WTC11 (cell line): Measurements from ENCODE around the gene PSMD11. TPM values are rescaled to one million over a fixed set of nuclear protein-coding genes. Genes with fewer than 3 reads are reported as not detected.

Source experiments
- ATAC-seq: fragments of 200-7000 bp; cut with Tn5 transposase; 2 replicates; pipeline ENCODE4 v1.10.0; 2021; ENCODE audit warnings: mild to moderate bottlenecking, moderate library complexity
- CTCF ChIA-PET: fragments of 300-600 bp; sonication (Branson Sonifier 250); formaldehyde crosslinking; loops from one replicate; lab custom pipeline; 2021; ENCODE audit warnings: antibody characterized with exemption; lab: Charles Lee
- POLR2A ChIA-PET: fragments of 350-600 bp; sonication (Branson Sonifier 250); formaldehyde crosslinking; loops from one replicate; lab custom pipeline; 2021; ENCODE audit warnings: antibody characterized with exemption; lab: Charles Lee
- DNase-seq: peaks from one replicate; pipeline ENCODE4 v3.0.0; 2021; ENCODE audit warnings: low spot score
- H3K27ac Mint-ChIP-seq: 2 replicates; pipeline ENCODE4 v1.8.0; 2021; ENCODE audit warnings: mixed read lengths
- H3K27me3 Mint-ChIP-seq: 2 replicates; pipeline ENCODE4 v1.8.0; 2021; ENCODE audit warnings: low read depth, mild to moderate bottlenecking, moderate library complexity, mixed read lengths
- H3K36me3 Mint-ChIP-seq: 2 replicates; pipeline ENCODE4 v1.8.0; 2021; ENCODE audit warnings: mixed read lengths
- H3K4me1 Mint-ChIP-seq: 2 replicates; pipeline ENCODE4 v1.8.0; 2022; ENCODE audit warnings: mixed read lengths
- H3K4me3 Mint-ChIP-seq: 2 replicates; pipeline ENCODE4 v1.8.0; 2021; ENCODE audit warnings: mild to moderate bottlenecking, moderate library complexity, mixed read lengths
- H3K9me3 Mint-ChIP-seq: 2 replicates; pipeline ENCODE4 v1.8.0; 2021; ENCODE audit warnings: mixed read lengths
- CREM ChIP-seq: sonication (generic); formaldehyde crosslinking; IDR thresholded peaks from 2 replicates; pipeline ENCODE4 v1.8.1; 2022; ENCODE audit warnings: mild to moderate bottlenecking, missing genetic modification reagents, moderate library complexity
- GRHL2 ChIP-seq: fragments of 250-450 bp; sonication (Bioruptor Pico); IDR thresholded peaks from 2 replicates; pipeline ENCODE4 v1.8.0; 2022; ENCODE audit warnings: mild to moderate bottlenecking, moderate library complexity; ENCODE audit not compliant: insufficient replicate concordance, severe bottlenecking
- IRF2 ChIP-seq: sonication (generic); formaldehyde crosslinking; IDR thresholded peaks from 2 replicates; pipeline ENCODE4 v1.8.0; 2022; ENCODE audit warnings: low read depth, missing genetic modification reagents, borderline replicate concordance
- JAZF1 ChIP-seq: fragments of 250-450 bp; sonication (Bioruptor Pico); IDR thresholded peaks from 2 replicates; pipeline ENCODE4 v1.9.0; 2021; ENCODE audit warnings: moderate library complexity, mild to moderate bottlenecking, inconsistent platforms
- MYBL2 ChIP-seq: sonication (generic); formaldehyde crosslinking; IDR thresholded peaks from 2 replicates; pipeline ENCODE4 v1.8.1; 2023; ENCODE audit warnings: mild to moderate bottlenecking, moderate library complexity, missing genetic modification reagents
- NR1H2 ChIP-seq: sonication (generic); formaldehyde crosslinking; IDR thresholded peaks from 2 replicates; pipeline ENCODE4 v1.9.0; 2021; ENCODE audit warnings: mild to moderate bottlenecking, moderate library complexity, missing genetic modification reagents
- TEAD4 ChIP-seq: sonication (generic); formaldehyde crosslinking; IDR thresholded peaks from 2 replicates; pipeline ENCODE4 v1.8.0; 2022; ENCODE audit warnings: mild to moderate bottlenecking, missing genetic modification reagents
- ZNF263 ChIP-seq: sonication (generic); formaldehyde crosslinking; IDR thresholded peaks from 2 replicates; pipeline ENCODE4 v1.8.1; 2022; ENCODE audit warnings: low read depth, mild to moderate bottlenecking, moderate library complexity, missing genetic modification reagents
- ZNF423 ChIP-seq: fragments of 250-450 bp; sonication (Bioruptor Pico); IDR thresholded peaks from 2 replicates; pipeline ENCODE4 v2.1.2; 2022; ENCODE audit warnings: mild to moderate bottlenecking, moderate library complexity
- ZNF671 ChIP-seq: fragments of 250-450 bp; sonication (Bioruptor Pico); IDR thresholded peaks from 2 replicates; pipeline ENCODE4 v1.8.0; 2021; ENCODE audit warnings: mild to moderate bottlenecking
- total RNA-seq: library from RNA; stranded (reverse); gene quantifications from 3 replicates; pipeline ENCODE4 v1.2.3, GENCODE V29; 2021
- TF ChIP-seq, protein P1 (sequence below): sonication (generic); formaldehyde crosslinking; IDR thresholded peaks from 2 replicates; pipeline ENCODE4 v1.8.0; 2023; ENCODE audit warnings: missing genetic modification reagents
- TF ChIP-seq, protein P2 (sequence below): sonication (generic); formaldehyde crosslinking; IDR thresholded peaks from 2 replicates; pipeline ENCODE4 v1.8.0; 2022; ENCODE audit warnings: mild to moderate bottlenecking, missing genetic modification reagents
- TF ChIP-seq, protein P3 (sequence below): sonication (generic); formaldehyde crosslinking; IDR thresholded peaks from 2 replicates; pipeline ENCODE4 v1.8.1; 2023; ENCODE audit warnings: mild to moderate bottlenecking, moderate library complexity, missing genetic modification reagents
- TF ChIP-seq, protein P4 (sequence below): fragments of 250-450 bp; sonication (Bioruptor Pico); IDR thresholded peaks from 2 replicates; pipeline ENCODE4 v1.8.0; 2021; ENCODE audit warnings: mild to moderate bottlenecking
- TF ChIP-seq, protein P5 (sequence below): sonication (generic); formaldehyde crosslinking; IDR thresholded peaks from 2 replicates; pipeline ENCODE4 v1.8.0; 2022; ENCODE audit warnings: mild to moderate bottlenecking, missing genetic modification reagents
- TF ChIP-seq, protein P6 (sequence below): sonication (generic); formaldehyde crosslinking; IDR thresholded peaks from 2 replicates; pipeline ENCODE4 v1.8.1; 2022; ENCODE audit warnings: mild to moderate bottlenecking, moderate library complexity, missing genetic modification reagents
- TF ChIP-seq, protein P7 (sequence below): fragments of 250-450 bp; sonication (Bioruptor Pico); IDR thresholded peaks from 2 replicates; pipeline ENCODE4 v1.9.0; 2021; ENCODE audit warnings: moderate library complexity, mild to moderate bottlenecking, inconsistent platforms, borderline replicate concordance
- TF ChIP-seq, protein P8 (sequence below): sonication (generic); formaldehyde crosslinking; IDR thresholded peaks from 2 replicates; pipeline ENCODE4 v1.8.0; 2022; ENCODE audit warnings: mild to moderate bottlenecking, missing genetic modification reagents

PSMD11 gene
- total RNA-seq, 1 experiment from 2014 or later: 155 TPM

DNA sequence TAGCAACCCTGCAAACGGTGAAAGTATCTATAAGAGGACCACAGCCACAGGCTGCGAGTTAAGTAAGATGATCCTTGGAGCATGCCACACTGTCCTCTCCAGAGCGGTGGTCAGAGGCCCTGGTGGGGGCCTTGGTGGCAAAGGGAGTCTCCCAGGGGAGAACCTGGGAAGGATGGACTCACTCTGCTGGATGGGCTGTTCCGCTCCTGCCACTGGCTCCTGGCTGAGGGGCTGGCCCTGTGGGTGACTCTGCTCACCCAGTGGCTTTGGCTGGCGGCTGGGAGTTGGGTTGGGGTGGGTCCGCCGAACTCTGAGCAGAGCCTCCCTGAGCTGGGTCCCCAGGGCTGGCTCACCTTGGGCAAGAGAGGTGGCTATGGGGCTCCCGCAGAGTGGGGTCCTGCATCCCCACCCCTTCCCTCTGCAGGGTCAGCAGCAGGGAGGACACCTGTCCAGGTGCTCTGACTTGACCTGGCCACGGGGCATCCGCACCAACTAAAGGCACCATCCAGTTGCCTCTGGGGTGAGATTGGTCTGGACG is 49.7 kb downstream of the PSMD11 start (continued):
- TF ChIP-seq, protein P1, sequence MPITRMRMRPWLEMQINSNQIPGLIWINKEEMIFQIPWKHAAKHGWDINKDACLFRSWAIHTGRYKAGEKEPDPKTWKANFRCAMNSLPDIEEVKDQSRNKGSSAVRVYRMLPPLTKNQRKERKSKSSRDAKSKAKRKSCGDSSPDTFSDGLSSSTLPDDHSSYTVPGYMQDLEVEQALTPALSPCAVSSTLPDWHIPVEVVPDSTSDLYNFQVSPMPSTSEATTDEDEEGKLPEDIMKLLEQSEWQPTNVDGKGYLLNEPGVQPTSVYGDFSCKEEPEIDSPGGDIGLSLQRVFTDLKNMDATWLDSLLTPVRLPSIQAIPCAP (CRISPR knock-in tag): no peak
- TF ChIP-seq ZNF423: no peak
- no peak for TF ChIP-seq ZNF671 (CRISPR knock-in tag)

DNA sequence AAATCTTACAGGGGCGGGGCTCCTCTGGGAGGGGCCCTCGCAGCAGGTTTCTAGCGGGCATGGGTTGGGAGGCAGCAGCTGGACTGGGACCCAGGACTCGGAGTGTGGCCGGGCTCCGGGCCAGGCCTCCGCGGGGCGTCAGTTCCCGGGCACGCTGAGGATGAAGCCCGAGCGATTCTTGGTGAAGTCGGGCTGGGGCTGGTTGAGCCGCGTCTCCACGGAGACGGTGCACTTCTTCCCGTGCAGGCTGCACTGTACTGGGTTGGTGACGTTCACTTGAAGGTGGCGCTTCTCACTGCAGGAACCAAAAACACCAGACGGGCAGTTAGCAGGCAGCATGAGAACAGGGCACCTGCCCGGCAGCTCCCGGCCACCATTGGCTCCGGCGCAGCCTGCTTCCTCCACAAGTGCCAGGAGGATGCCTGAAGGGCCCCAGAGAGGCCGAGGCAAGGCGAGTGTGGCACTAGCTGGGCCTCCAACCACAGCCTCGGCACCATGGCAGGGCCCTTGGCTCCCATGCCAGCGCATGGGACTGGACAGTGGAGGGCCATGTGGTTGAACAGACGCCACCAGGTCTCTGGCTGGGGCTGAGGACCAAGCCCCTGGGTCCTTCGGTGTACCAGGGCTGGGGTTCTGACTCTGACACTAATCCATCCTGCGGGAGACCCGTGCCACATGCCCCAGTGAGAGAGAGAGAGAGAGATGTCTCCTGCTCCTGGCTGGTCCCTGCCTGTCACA is 50.5 kb downstream of the PSMD11 start:
- CTCF ChIA-PET: no interaction called here
- Mint-ChIP-seq H3K9me3 (no peaks in the 10 kb centered on the region), H3K27me3 (no peaks in the 10 kb centered on the region), H3K4me3 (no peak overlapping the region), H3K36me3 (peaks cover 4% of the 10 kb centered on the region), H3K27ac (no peak overlapping the region), H3K4me1 (peaks cover 29% of the 10 kb centered on the region)
- no peak for ATAC-seq
- TF ChIP-seq JAZF1 (CRISPR knock-in tag) (no peak), GRHL2 (CRISPR knock-in tag) (no peak), ZNF263 (CRISPR knock-in tag) (no peak), CREM (no peak), NR1H2 (no peak)
- TF ChIP-seq, protein P2, sequence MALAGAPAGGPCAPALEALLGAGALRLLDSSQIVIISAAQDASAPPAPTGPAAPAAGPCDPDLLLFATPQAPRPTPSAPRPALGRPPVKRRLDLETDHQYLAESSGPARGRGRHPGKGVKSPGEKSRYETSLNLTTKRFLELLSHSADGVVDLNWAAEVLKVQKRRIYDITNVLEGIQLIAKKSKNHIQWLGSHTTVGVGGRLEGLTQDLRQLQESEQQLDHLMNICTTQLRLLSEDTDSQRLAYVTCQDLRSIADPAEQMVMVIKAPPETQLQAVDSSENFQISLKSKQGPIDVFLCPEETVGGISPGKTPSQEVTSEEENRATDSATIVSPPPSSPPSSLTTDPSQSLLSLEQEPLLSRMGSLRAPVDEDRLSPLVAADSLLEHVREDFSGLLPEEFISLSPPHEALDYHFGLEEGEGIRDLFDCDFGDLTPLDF (CRISPR knock-in tag): no peak
- no peak for DNase-seq
- POLR2A ChIA-PET: no interaction called here

DNA sequence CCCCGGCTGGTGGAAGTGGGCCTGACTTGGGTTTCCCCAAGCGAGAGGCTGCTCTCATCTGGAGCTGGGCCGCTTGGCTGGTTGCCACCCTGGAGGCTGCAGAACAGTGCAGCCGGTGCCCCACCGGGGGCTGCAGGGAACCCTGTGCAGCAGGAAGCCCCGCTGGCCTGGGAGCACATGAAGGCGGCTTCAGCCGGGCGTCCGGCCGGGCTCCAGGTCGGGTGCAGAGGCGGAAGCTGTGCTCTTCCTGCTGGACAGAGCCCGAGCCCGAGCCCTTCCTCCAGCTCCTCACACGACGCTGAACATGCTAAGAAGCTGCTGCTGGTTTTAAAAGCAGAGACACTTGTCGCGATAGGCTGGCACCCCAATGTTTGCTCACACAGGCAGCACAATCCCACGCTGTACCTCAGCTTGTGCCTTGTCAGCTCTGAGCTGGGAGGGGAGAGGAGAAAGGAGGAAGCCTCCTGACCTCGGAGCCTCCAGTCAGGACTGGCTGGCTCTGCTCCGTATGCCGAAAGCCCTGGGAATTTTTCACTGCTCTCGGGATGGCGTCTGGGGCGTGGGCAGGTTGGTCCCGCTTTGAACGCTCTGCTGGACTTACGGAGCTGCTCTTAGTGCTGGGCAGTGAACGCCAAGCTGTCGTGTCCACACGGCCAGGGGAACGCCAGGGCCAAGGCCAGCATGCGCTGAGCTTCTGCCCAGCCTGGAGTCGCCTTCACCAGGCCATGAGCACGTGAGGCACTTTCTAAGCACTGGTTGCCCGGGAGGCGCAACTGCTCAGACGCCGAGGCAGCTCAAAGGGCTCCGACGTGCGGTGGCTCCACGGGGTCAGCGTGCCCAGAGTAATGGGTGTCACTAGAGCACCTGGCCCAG is 51.3 kb downstream of the PSMD11 start:
- TF ChIP-seq, protein P3, sequence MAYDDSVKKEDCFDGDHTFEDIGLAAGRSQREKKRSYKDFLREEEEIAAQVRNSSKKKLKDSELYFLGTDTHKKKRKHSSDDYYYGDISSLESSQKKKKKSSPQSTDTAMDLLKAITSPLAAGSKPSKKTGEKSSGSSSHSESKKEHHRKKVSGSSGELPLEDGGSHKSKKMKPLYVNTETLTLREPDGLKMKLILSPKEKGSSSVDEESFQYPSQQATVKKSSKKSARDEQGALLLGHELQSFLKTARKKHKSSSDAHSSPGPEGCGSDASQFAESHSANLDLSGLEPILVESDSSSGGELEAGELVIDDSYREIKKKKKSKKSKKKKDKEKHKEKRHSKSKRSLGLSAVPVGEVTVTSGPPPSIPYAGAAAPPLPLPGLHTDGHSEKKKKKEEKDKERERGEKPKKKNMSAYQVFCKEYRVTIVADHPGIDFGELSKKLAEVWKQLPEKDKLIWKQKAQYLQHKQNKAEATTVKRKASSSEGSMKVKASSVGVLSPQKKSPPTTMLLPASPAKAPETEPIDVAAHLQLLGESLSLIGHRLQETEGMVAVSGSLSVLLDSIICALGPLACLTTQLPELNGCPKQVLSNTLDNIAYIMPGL: no peak
- TF ChIP-seq MYBL2 (no peak), TEAD4 (CRISPR knock-in tag) (no peak), GRHL2 (CRISPR knock-in tag) (no peak), IRF2 (CRISPR knock-in tag) (no peak)
- TF ChIP-seq, protein P4, sequence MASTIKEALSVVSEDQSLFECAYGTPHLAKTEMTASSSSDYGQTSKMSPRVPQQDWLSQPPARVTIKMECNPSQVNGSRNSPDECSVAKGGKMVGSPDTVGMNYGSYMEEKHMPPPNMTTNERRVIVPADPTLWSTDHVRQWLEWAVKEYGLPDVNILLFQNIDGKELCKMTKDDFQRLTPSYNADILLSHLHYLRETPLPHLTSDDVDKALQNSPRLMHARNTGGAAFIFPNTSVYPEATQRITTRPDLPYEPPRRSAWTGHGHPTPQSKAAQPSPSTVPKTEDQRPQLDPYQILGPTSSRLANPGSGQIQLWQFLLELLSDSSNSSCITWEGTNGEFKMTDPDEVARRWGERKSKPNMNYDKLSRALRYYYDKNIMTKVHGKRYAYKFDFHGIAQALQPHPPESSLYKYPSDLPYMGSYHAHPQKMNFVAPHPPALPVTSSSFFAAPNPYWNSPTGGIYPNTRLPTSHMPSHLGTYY (CRISPR knock-in tag): no peak
- TF ChIP-seq, protein P5, sequence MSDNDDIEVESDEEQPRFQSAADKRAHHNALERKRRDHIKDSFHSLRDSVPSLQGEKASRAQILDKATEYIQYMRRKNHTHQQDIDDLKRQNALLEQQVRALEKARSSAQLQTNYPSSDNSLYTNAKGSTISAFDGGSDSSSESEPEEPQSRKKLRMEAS: no peak
- TF ChIP-seq, protein P6, sequence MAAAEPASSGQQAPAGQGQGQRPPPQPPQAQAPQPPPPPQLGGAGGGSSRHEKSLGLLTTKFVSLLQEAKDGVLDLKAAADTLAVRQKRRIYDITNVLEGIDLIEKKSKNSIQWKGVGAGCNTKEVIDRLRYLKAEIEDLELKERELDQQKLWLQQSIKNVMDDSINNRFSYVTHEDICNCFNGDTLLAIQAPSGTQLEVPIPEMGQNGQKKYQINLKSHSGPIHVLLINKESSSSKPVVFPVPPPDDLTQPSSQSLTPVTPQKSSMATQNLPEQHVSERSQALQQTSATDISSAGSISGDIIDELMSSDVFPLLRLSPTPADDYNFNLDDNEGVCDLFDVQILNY (CRISPR knock-in tag): no peak
- TF ChIP-seq, protein P7, sequence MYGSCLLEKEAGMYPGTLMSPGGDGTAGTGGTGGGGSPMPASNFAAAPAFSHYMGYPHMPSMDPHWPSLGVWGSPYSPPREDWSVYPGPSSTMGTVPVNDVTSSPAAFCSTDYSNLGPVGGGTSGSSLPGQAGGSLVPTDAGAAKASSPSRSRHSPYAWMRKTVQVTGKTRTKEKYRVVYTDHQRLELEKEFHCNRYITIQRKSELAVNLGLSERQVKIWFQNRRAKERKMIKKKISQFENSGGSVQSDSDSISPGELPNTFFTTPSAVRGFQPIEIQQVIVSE (CRISPR knock-in tag): no peak
- TF ChIP-seq, protein P8, sequence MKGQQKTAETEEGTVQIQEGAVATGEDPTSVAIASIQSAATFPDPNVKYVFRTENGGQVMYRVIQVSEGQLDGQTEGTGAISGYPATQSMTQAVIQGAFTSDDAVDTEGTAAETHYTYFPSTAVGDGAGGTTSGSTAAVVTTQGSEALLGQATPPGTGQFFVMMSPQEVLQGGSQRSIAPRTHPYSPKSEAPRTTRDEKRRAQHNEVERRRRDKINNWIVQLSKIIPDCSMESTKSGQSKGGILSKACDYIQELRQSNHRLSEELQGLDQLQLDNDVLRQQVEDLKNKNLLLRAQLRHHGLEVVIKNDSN (CRISPR knock-in tag): no peak
- DNase-seq: no peak

More for the DNA sequence above, 51.3 kb downstream of the PSMD11 start:
- CTCF ChIA-PET: no interaction called here
- POLR2A ChIA-PET: interaction anchor here (0.6 kb wide), 1 partner anchor 196 kb away, joined by 3 read pairs; no protein-coding TSS in a partner anchor
- Mint-ChIP-seq H3K36me3 (no peaks in the 10 kb centered on the region), H3K4me3 (no peak overlapping the region), H3K9me3 (no peaks in the 10 kb centered on the region), H3K27ac (no peak overlapping the region), H3K4me1 (peaks cover 22% of the 10 kb centered on the region), H3K27me3 (no peaks in the 10 kb centered on the region)
- ATAC-seq: no peak
